ENCODE results near the gene IFT122. TPM values are rescaled to one million over a fixed set of nuclear protein-coding genes. Genes with fewer than 3 reads are reported as not detected.

Gene IFT122
- total and polyA plus RNA-seq, 2 donors (not counting 3 experiments of a cell fraction or from before 2014, with no cell fraction given), result 38.4 to 41.7 TPM

DNA sequence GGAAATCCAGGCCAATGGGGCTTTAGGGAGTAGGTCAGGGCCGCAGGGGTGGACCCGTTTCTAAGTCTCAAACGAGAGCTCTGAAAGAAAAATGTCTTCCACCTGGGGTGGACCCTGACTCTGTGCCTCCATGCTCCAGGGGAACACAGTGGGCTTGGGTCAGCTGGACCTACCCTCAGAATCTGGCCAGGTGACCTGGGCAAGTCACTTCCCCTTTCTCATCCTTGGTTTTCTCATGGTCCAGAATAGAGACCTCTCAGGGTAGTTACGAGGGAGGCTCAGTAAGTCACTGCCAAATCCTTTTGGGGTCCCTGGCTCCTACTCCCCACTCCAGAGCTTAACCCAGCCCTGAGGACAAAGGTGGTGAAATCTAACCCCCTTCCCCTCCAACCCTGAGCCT lies 37.4 kb upstream of the IFT122 start:
- peaks cover 0 to 5% of the 10 kb centered on the region in 2 experiments for H3K27me3 ChIP-seq (ENCODE audit: control insufficient read depth in 2 of 2, insufficient read depth in 2 of 2, low read length in 2 of 2)
- H3K9me1 ChIP-seq (replicated peaks; ENCODE audit: control insufficient read depth, extremely low read depth, insufficient read depth, low read length), result no peaks in the 10 kb centered on the region
- CTCF ChIA-PET, result interaction anchor here (0.7 kb wide), 1 partner anchor 12 kb away, joined by 4 read pairs; no protein-coding TSS in a partner anchor
- H3K4me2 ChIP-seq (ENCODE audit: insufficient read depth, low read length), result no peak overlapping the region
- H3K79me2 ChIP-seq (ENCODE audit: control insufficient read depth, insufficient read depth, low read length), result peaks cover 16% of the 10 kb centered on the region
- no peak overlapping the region for H2AFZ ChIP-seq (ENCODE audit: low read depth, low read length)
- no peaks in the 10 kb centered on the region for H3K9me3 ChIP-seq (replicated peaks; ENCODE audit: control insufficient read depth, insufficient read depth, low read length)
- FAIRE-seq (no peak), DNase-seq (ENCODE audit: low read depth, low spot score) (no peak)
- H3K4me1 ChIP-seq (ENCODE audit: control insufficient read depth, extremely low read depth, insufficient read depth, low read length), result peaks cover 4% of the 10 kb centered on the region
- H3K36me3 ChIP-seq (ENCODE audit: control insufficient read depth in 2 of 2, extremely low read depth in 1 of 2, insufficient read depth in 2 of 2, low read length in 2 of 2), result no peaks in the 10 kb centered on the region
- POLR2A ChIA-PET, result no interaction called here
- TF ChIP-seq GATA2 (IDR thresholded peaks at IDR 0.05; ENCODE audit: insufficient read depth, insufficient read length, low read depth, low read length), result no peak
- TF ChIP-seq JUN (IDR thresholded peaks at IDR 0.05; ENCODE audit: borderline replicate concordance, insufficient read depth, insufficient read length, low read depth), result no peak
- no peak for TF ChIP-seq EZH2 (IDR thresholded peaks at IDR 0.05; ENCODE audit: borderline replicate concordance, low read depth, low read length, severe bottlenecking)
- TF ChIP-seq FOS (IDR thresholded peaks at IDR 0.05; ENCODE audit: borderline replicate concordance, insufficient read depth, low read length), result no peak
- TF ChIP-seq, protein P1, sequence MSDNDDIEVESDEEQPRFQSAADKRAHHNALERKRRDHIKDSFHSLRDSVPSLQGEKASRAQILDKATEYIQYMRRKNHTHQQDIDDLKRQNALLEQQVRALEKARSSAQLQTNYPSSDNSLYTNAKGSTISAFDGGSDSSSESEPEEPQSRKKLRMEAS (IDR thresholded peaks at IDR 0.05; ENCODE audit: insufficient read depth, insufficient read length), result no peak
- no peak for TF ChIP-seq POLR2A (IDR thresholded peaks at IDR 0.05; ENCODE audit: low read depth, low read length)
- TF ChIP-seq, protein P2, sequence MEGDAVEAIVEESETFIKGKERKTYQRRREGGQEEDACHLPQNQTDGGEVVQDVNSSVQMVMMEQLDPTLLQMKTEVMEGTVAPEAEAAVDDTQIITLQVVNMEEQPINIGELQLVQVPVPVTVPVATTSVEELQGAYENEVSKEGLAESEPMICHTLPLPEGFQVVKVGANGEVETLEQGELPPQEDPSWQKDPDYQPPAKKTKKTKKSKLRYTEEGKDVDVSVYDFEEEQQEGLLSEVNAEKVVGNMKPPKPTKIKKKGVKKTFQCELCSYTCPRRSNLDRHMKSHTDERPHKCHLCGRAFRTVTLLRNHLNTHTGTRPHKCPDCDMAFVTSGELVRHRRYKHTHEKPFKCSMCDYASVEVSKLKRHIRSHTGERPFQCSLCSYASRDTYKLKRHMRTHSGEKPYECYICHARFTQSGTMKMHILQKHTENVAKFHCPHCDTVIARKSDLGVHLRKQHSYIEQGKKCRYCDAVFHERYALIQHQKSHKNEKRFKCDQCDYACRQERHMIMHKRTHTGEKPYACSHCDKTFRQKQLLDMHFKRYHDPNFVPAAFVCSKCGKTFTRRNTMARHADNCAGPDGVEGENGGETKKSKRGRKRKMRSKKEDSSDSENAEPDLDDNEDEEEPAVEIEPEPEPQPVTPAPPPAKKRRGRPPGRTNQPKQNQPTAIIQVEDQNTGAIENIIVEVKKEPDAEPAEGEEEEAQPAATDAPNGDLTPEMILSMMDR (IDR thresholded peaks at IDR 0.05; ENCODE audit: extremely low read depth in 1 of 2, insufficient read depth in 1 of 2, low read depth in 1 of 2, low read length in 2 of 2), result no peak
- TF ChIP-seq POLR2AphosphoS5 (IDR thresholded peaks at IDR 0.05; ENCODE audit: insufficient read depth, low read depth, low read length), result no peak
- no peak for TF ChIP-seq MYC (IDR thresholded peaks at IDR 0.05; ENCODE audit: low read depth, low read length)
- no peak overlapping the region for H3K27ac ChIP-seq (ENCODE audit: insufficient read depth, low read depth, low read length)
- no TSS peak for BruUV-seq (replicated peaks)
- H3K9ac ChIP-seq (replicated peaks; ENCODE audit: extremely low read depth, insufficient read depth, low read length), result no peak overlapping the region
- intact Hi-C loops (cut with micrococcal nuclease) (no loop called here), dilution Hi-C loops (cut with MboI; ENCODE audit: extremely low pct_ligation_motif_present, low sequenced_read_pairs) (no loop called here)
- H3K4me3 ChIP-seq (replicated peaks in 1 of 3; ENCODE audit: insufficient read depth in 1 of 3, low read depth in 1 of 3, low read length in 3 of 3), result no peak overlapping the region
- H4K20me1 ChIP-seq (replicated peaks; ENCODE audit: control insufficient read depth, extremely low read depth, insufficient read depth, low read length), result no peaks in the 10 kb centered on the region

Measured in endothelial cell of umbilical vein (primary cell).